ENCODE measurements around the gene STRN.
"Not testable (repeated sequence)": the region's sequence is repeated elsewhere in the genome, so short reads cannot be mapped to it uniquely, and the experiment has no call there.

Gene STRN

DNA sequence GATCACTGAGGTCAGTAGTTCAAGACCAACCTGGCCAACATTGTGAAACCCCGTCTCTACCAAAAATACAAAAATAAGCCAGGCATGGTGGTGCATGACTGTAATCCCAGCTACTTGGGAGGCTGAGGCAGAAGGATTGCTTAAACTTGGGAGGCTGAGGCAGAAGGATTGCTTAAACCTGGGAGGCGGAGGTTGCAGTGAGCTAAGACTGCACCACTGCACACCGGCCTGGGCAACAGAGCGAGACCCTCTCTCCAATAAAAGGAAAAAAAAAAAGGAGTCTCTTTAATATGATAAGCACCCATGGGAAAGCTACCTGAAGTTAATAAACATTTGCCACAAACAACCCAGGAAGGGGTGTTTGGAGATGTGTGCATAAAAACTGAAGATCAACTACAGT, 2.6 kb downstream of the STRN start:
- DNase-seq = no peak

DNA sequence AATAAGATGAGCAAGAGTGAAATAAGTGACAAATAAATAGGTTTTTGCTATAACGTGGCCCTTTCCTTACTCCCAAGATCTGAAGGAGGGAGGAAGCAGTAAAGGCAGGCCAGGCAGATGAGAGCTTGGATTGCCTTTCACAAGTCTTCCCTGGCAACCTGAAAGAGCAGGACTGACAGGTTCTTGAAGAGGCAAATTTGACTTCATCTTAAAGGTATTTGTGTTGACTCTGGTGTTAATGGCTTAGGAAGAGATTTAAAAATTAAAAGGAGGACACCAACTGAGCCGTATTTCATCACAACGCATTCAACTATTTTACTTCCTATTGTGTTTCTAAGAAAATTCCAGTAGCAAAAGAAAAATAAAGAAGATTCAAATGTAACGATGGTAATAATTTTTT, 3.2 kb downstream of the STRN start:
- DNase-seq = no peak

DNA sequence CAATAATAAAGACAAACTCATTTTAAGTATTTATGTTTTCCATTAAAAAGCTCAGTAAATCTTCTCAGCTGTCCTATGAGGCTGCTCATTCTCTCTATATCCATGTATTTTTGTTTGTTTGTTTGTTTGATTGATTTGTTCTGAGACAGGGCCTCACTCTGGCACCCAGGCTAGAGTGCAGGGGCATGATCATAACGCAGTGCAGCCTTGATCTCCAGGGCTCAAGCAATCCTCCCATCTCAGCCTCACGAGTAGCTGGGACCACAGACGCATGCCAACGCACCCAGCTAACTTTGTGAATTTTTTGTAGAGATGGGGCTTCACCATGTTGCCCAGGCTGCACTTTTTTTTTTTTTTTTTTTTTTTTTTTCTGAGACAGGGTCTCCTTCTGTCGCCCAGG, 5.6 kb downstream of the STRN start:
- no peak for DNase-seq

DNA sequence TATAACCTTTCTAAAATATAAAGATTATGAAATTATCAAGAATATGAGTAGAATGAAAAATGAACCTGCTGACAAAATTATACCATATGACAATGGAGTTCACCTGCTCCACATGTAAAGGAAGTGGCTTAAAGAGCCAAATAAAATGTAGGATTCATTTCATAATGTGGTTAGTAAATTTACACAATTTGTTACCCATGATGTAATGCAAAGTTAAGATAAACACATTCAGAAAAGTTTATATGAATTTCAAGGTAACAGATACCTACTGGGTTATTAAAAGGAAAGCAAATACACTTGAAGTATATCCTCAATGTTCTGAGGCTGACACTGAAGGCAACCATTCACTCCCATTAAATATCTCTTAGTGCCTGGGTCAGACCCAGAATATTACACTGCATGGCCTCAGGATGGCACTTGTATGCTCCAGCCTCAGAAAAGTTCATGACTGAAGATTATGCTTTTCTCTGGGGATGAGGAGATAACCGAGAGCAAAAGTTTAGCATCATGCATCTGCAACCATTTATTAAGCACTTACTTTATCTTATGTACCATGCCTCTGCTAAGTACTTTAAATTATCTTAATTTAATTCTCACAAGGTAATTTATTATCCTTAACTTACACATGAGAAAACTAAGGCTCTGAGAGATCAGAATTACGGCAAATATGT, 6.2 kb downstream of the STRN start:
- no peak for DNase-seq

DNA sequence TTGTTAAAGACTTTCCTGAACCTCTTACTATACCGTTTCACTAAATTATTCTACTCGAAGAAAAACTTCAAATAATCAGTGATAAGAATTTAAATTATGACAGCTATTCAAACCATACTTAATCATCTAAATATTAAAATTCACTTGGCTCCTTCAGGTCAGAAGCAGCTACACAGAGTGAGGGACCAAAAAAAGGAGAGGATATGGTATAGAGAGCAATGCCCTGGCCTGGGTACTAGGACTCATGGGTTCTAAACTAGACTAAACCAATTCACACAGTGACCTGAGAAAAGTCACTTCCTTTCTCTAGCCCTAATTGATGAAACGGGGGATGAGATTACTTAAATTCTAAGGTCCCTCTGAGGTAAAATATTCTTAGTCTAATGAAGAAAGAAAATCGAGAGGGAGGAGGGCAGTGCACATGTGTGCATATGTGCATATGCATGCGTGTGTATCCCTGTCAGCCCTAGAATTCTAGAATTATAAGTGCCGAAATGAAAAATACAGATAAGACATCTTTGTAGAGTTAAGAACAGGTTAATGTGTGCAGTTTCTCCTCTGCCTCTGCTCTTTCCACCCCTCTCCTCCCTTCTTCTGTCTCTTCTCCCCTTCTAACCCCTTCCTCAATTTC, 11.2 kb downstream of the STRN start:
- no peak for DNase-seq

DNA sequence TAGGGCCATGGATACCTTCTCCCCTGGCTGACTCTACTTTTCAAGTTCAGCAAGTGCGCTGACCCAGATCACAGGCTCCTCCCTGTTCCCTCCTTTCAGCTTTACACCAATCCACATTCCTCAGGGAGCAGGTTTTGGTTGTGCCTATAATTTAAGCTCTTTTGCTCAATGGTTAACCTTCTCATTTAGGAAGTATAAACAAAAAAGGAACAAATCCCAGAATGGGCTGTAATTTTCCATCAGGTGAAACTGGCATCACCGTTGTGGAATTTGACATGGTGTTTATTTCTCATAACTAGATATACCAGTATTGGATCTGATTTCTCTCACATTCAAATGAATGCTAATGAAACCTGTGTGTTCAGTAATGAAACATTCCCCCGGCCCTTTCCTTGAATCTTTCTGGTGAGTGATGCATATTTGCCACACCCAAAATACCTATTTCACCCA, 13.6 kb downstream of the STRN start:
- DNase-seq = no peak

DNA sequence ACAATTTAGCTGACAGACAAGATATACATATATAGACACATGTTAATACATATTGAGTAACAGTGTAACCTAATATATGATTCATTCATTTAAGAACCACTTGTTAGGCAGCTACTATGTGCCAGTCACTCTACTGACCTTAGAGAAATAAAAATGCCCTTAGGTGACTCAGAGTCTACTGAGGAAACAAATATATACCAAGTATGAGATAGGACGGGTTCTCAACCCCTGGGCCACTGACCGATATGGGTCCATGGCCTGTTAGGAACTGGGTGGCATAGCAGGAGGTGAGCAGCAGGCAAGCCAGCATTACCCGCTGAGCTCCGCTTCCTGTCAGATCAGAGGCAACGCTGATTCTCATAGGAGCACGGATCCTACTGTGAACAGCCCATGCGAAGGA, 14.8 kb downstream of the STRN start:
- DNase-seq = no peak

DNA sequence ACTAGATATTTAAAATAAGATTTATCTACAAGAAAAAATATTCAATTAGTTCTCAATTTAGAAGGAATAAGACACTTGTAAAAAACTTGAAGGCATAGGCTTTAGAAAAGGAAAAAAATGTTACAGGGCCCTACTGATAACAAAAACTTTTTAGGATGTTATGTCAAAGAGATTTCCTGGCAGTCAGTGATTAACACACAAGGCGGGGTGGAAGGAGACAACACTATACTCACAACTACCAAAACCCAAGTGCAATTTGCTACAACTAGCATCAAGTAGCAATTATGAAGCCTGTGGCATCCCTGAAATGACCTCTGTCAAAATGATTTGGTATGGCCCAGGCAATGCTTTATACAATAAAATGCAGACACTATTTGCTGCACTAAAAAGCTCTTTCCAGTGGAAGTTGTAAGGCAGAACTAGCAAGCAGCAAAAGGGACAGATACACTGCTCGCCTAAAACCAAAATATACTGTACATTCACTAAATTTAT, 15.3 kb downstream of the STRN start:
- DNase-seq = no peak

DNA sequence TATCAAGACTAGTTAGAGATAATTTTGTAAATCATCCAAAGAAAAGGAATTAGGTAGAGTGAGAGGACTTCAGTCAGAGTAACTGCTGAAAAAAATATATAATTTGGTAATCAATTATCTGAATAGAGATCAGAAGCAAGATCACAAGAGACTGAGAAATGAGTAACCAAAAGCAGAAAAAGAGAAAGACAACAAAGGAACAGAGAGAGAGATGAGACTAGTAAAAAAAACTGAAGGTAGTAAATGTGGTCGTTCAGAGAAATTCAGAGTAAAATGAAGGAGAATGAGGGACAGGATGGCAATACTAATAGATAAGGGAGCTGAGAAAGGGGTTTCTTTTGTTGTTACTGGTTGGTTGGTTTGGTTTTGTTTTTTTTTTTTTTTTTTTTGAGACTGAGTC, 16.5 kb downstream of the STRN start:
- no peak for DNase-seq

DNA sequence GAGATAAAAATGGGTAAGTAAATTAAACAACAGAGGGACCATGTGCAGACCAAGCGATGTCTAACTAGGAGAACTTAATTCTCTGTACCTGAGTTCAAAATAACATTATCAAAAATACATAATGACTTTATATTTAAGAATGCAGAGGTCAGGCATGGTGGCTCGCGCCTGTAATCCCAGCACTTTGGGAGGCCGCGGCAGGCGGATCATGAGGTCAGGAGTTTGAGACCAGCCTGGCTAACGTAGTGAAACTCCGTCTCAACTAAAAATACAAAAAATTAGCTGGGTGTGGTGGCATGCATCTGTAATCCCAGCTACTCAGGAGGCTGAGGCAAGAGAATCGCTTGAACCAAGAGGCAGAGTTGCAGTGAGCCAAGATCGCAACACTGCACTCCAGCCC, 21.1 kb downstream of the STRN start:
- DNase-seq = not testable (repeated sequence)

DNA sequence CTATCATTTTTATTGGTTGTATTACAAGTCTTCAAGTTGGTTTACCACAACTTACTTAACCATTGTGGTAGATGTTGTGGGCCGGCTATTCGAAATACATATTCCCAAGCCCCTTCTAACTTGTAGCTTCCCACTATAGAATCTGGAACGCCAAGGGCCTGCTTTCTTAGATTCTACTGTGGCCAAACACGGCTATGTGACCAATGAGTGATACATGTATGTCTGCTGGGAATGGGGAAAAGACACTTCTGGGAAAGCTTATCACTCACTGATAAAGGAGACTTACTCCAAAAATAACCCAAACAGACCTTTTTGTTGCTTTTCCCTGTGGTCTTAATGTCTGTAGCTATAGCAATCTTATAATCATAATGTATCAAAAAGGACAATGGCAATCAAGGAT, 24.5 kb downstream of the STRN start:
- DNase-seq = no peak

DNA sequence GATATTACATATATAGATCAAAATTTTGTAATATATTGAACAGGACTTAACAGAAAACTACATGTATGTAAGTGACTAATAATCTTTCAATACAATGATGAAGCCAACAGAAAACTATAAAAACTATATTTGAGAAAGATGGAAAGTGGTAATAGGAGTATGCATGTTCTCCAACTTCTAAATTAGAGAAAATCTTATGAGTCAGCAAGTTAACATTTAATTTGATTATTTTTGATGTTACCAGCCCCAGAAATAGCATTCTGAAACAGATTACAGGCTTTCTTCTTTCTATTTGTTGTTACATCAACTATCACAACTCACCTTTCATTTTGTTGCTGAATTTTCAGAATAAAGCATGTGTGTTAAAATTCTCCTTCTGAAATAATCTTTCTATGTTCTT, 29.8 kb downstream of the STRN start:
- DNase-seq = not testable (repeated sequence)

DNA sequence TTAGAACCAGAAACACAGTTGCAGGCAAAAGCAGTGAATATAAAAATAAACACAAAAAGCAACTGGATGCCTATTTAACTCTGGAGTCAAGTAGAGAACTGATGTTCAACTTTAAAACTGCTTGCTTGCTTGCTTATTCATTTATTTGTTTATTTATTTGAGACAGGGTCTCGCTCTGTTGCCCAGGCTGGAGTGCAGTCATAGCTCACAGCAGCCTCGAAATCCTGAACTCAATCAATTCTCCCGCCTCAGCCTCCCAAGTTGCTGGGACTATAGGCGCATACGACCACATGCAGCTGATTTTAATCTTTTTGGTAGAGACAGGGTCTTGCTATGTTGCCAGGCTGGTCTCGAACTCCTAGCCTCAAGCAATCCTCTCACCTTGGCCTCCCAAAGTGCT, 34.6 kb downstream of the STRN start:
- DNase-seq = not testable (repeated sequence)

DNA sequence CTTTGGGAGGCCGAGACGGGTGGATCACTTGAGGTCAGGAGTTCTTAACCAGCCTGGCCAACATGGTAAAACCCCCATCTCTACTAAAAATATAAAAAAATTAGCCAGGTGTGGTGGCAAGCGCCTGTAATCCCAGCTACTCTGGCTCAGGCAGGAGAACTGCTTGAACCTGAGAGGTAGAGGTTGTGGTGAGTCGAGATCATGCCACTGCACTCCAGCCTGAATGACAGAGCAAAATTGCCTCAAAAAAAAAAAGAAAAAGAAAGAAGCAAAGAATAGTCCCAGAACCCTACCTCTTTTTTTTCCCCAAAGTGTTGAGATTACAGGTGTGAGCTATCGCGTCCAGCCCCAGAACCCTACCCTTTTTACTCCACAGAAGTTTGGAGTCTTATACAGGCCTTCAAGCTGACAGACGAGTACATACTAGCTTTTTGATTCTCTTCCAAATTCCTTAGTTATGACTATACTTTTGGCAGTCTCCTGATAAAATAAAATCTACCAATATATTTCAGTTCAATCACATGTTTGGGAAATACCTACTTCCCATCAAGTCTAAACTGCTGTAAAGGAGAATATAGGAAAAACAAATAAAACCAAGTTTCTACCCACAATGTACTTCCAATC, 35.4 kb downstream of the STRN start:
- not testable (repeated sequence) for DNase-seq

DNA sequence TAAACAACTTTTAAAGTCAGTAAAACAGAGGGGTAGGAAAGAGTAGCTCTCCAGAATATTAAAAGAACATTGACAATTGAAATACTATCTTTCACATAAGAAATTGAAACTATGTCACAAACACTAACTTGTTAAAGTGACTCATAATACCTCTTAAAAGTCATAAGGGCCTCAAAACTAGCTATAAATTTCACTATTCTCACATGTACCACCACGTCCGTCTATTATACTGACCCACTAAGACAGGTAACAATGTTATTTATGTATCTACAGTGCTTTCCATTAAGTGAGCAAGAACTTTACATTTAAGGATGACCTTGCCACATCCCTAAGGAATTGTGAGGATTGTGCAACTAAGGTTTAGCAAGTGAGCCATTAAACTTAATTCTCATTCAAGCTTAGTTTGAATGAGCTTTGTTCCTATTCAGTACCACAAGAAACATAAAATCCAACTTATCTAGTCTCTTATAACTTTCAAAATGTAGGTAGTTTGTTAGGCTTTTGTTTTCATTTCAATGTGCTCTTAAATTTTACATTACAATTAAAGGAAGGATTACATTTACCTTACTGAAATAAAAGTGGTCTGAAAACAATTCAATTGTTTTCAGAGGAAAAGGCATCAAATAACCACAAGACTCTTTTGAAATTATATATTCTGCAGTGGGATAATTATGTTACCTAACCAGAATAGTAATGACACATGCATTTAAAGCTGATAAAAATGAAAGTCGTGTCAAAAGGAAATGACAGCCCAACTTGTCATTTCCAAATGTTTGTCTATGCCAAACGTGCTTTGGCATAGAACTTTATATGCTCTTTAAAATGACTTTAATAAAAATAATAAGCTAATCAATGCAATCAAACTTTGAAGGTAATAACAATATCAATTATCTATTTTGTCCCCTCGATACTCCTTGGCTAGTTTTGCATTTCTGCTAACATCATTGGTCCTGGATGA, 39.9 kb downstream of the STRN start:
- DNase-seq = not testable (repeated sequence)

DNA sequence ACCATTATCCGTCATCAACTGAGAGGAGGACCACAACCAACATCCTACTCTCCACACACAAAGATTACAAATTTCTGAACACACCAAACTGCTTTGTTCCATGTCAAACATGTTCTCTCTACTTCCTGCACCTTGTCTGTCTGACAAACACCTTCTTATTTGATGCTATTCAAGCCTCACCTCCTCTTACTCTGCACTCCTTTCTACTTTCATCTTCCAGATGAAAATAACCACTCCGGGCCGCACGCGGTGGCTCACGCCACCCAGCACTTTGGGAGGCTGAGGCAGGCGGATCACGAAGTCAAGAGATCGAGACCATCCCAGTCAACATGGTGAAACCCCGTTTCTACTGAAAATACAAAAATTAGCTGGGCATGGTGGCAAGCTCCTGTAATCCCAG, 43.7 kb downstream of the STRN start:
- DNase-seq = not testable (repeated sequence)

DNA sequence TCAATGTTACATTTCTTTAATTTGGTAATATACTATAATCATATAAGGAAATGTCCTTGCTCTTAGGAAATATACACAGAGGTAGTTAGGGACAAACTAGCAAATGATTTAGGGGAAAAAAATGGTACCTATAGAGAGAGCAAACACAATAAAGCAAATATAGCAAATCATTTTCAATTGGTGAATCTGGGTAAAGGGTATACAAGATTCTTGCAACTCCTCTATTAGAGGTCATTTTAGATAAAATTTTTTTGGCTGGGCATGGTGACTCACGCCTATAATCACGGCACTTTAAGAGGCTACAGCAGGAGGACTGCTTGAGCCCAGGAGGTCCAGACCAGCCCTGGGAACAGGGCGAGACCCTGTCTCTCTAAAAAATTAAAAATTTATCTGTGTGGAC, 44.4 kb downstream of the STRN start:
- DNase-seq = no peak

DNA sequence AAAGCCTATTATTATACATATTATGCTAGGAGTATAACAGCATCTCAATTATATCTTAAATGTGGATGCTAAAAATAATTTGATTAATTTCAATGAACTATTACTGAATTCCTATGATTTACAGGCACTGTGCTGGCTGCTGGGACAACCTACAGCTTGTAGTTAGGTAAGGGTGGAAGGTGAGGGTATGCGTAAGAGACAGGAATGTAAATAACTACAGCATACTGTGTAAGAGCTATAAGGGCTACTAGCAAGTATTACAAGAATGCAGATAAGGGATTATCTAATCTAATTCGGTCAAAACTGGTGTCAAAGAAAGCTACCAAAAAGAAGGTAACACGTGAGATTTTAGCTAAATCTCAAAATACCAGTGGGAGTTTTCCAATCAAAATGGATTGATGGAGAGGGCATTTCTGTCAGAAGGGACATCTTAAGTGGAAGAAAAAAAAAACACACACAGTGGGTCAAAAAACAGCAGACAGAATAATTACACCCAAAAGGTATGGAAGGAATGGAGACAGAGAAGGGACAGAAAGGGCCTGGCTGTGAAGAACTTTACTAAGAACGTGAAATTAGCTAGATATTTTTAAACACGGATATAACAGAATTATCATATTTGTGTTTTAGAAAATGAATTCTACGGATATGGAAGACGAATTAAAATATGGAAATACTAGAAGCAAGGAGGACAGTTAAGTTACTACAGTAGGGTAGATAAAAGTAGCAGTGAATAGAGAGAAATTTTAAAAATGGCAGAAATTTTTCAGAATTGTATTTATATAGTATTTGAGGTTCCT, 47.1 kb downstream of the STRN start:
- no peak for DNase-seq

DNA sequence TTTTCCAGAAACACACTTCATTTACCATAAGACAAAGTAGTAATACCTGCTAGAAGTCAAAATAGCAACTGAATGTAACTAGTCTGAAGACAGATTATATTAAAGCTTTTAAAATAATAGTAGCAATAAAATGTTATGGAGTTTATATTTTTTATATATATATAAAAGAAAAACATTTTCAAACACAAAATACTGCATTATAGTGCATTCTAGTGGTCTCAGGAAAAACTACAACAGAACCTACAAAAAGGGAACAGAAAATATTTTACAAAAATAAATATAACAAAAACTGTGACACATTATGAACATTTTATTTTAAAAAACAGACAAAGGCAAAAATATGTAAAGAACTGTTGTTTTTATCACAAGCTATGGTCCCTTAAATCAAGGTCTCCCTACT, 48.0 kb downstream of the STRN start:
- DNase-seq = no peak

DNA sequence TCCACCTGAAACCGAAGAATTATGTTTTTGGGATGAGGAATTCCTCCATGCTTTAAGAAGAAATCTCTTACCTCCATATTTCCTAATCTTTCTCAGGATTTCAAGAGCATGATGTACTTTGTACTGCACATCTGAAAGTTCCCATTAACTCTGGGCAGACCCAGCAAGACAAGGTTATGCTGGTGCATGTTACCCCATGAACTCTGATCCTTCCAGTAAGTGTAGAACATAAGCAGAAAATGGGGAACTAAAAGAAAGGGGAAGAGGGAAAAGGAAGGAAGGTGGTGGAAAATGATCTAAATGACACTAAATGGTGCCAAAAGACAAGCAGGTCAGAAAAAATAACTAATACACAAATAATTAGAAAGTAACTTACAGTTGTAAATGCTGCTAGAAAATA, 50.7 kb downstream of the STRN start:
- DNase-seq = no peak

DNA sequence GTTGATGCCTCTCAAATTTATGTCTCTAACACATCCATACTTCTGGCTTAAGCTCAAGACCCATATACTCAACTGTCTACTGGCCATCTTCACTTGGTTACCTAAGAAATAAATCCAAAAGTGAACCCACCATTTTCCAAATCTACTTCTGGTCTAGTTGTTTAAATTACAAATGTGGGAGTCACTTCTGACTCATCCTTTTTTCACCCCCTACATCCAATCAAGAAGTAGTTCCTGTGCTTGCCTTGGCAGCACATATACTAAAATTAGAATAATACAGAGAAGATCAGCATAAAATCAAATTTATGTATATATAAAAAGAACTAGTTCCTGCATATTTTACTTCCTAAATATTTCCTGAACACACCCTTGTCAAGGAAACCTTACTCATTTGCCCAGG, 53.6 kb downstream of the STRN start:
- DNase-seq = no peak

DNA sequence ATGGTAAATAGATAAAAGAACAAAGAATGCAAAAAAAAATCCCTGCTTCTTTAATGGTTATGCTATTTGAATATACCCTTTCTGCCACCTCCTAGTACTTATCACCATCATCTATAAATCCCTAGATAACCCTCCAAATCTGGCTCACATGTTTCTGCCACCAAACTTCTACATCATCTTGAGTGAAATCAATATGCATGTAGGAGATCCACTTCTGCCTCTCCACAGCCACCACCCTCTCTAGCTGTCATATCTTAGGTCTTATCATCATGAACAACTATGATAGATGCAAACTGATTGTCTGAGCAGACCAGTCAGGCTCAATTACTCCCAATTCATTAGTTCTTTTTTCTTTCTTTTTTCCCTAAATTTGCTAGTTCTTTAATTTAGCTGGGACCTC, 55.3 kb downstream of the STRN start:
- DNase-seq = no peak
